Activated T-cell treated with anti-CD3 and anti-CD28 coated beads for 24 hours (primary cell): ENCODE results near the gene CD151.

Experiments used
- DNase-seq: peaks from one replicate; pipeline ENCODE4 v3.0.0-alpha.2; 2020; ENCODE audit warnings: low read depth

The CD151 gene

GRCh38 chr11:843086-843734 lies 10.5 kb downstream of the CD151 start:
- no peak for DNase-seq

DNA sequence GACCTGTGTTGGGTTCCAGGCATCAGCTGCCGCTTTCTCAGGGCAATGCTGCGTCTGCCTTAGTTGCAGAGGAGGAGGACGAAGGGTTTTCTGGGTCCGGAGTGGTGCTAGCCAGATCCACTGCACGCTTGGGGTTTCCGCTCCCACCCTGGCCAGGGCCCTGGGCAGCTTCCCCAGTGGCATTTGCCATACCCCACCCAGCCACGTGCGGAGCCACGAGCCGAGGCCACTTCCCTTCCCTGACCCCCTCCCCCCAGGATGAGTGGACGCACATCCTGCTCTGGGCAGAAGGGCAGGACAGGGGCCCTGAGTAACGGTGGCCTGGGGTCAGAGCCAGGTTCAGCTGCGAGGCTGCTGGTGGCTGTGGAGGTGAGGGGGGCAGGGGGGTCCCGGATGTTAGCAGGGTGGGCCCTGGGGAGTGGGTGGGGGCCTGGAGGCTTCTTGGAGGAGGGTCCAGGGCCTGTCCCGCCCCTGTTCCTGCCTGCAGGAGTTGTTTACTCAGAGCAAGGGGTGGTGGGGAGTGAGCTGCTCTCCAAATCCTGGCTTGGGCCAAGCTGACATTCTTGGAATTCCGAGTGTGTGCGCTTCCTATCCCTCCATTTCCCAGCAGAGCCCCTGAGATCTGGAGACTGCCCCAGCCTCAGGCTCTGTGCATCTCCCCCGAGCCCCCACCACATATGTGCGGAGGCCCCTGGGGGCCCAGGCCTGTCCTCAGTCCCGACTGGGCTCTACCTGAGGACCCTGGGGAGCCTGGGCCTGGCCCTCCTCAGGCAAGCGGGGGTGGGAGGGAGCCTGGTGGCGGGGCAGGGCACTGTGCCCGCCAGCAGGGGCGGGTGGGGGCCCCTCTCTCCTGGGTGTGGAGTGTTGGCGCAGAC lies 11.3 kb downstream of the CD151 start:
- no peak for DNase-seq

DNA sequence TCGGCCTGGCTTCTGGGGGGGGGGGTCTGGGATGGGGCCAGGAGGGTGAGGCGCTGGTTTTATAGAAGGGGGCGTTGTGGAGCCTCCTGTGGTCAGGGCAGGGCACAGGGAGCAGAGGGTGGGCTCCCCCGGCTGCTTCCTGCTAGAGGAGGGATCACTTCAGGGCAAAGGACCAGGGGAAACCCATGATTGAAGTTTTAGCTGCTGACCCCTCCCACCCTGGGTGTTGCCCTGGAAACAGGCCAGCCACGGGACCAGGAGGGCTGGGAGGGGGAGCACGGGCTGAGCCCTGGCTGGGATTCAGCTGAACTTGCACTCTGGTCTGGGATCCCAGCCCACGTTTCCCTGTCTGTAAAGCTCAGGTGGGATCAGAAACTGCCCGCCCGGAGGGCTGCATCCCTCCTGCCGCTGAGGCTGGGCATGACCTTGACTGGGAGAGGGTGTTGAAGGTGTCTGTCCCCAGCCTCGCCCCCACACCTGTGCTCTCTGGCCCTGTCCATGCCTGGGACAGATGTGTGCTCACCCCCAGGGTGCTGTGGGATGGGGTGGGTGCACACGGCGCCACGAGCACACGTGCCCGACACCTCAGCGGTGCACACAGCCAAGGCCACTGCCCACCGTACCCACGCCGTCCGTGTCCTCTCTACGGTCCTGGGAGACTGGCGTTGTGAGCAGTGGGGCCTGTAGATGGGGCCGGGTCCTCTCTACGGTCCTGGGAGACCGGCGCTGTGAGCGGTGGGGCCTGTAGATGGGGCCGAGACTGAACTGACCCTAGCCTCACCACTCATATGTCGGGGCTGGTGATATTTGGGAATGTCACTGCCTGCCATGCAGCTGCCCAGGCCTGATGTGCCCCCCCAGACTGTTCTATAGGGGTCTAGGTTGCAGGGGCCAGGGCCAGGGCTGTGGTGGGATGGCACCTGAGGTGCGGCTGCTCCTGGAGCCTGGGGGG lies 12.2 kb downstream of the CD151 start:
- DNase-seq, result no peak

DNA sequence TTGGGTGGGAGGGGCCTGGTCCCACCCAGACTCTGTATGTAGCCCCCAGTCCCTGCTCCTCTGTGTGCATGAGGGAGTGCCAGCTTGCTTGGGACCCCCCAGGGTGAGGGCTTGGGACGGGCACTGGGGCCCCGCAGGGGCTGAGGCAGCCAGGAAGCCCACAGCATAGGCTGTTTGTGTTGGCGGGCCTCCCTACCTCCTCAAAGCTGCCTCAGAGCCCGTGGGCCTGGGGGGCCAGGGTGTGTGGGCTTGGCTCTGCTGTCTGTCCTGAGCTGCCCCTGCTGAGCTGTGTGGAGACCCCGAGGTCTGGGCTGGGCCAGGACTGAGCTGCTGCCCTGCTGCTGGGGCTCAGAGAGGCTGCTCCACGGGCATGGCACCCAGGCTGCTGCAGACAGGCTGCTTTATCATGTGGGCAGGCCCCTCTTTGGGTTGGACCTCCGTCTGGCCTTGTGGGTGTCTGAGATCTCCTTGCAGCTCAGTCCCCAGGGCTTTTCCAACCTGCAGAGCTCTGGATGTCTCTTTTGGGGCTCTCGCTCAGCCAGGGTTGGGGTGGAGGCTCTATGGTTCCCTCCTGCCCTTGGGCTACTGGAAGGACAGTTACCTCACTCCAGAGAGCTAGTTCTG lies 13.2 kb downstream of the CD151 start:
- no peak for DNase-seq

DNA sequence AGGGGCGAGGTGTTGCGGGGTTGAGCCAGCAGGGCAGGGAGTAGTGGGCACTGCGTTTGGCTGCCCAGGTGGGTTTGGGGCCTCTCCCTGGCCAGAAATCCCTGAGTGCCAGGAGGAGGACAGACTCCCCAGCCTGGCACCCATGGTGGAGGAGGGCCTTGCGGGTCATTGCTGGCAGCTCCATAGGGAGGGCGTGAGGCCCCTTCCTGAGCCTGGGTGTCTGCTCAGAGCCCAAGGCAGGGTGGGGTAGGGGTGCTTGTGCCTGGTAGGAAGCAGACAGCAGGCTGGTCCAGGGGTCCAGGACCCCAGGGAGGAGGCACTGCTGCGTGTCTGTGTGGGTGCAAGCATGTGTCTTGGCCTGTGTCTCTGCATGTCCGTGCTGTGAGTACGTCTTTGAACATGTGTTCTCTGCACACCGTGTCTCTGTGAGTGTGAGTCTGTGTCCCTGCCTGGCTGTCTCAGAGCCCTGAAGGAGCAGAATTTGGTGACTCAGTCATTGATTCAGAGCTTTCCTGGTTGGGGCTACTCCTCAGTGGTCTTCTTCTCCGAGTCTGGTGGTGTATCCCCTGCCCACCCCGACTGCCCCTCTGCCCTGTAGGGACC lies 13.8 kb downstream of the CD151 start:
- no peak for DNase-seq

DNA sequence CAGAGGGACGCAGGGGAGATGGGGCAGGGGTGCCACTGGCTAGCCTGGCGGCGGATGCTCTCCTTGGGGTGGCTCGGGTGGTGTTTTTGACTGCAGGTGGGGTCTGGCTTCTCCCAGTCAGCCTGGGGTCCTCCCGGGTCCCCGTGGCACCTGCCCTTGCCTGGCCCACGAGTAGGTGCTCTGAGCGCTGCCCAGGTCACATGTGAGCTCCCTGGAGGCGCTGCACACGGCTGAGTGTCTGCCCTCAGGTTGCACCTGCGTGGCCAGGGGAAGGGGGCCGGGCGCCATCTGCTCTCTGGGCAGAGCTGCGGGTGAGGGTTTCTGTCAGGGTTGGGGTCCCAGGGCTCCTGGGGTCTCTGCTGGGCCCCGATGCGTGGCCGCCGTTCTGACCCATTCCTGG lies 15.1 kb downstream of the CD151 start:
- no peak for DNase-seq

DNA sequence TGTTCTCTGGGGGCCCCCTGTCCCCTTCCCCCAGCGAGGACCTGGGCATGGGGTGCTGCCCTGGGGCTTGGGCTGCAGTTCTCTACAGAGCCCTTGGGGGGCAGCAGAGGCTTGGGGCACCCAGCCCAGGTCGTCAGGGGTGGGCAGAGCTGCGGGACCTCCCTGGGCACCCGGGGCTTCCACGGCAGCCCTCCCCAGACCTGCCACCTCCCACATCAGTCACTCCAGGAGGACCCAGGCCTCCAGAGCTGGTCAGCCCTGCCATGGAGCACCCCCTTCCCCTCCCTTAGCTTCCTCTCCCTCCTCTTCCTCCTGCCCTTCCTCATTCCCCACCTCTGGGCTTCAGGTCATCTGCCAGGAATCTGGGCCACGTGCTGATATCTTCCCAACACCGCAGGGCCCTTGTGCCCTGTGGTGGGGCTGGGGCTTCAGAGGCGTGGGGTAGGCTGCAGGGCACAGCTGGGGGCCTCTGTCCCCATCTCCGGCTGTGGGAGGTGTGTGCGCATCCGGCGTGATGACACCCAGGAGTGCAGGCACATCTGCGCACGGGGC lies 15.7 kb downstream of the CD151 start:
- DNase-seq, result peak; percentile 51

- no peak for DNase-seq
These were observed 16.5 kb downstream of the CD151 start for GRCh38 chr11:849104-849824.

GRCh38 chr11:849951-850774 lies 17.4 kb downstream of the CD151 start:
- DNase-seq, result no peak

- DNase-seq, result no peak
These were observed 18.3 kb downstream of the CD151 start for GRCh38 chr11:850775-851763.

DNA sequence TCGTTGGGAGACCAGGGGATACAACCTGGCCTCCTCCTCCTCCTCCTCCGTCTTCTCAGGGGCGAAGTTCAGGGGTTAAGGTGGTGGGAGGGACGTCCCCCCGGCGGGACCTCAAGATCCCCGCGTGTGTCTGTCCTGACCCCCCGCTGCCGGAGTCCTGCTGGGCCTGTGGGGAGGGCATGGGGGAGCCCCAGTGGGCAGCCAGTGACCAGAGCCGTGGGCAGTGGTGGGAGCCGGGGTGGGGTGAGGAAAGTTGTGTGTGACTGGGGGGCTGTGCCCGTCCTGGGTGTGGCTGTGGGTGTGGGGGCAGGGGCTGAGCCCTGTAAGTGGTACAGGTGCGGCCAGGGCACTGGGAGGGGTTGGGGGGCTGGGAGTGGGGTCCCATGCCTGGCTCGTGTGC lies 20.0 kb downstream of the CD151 start:
- no peak for DNase-seq

GRCh38 chr11:853682-854448 lies 21.1 kb downstream of the CD151 start:
- DNase-seq, result no peak

DNA sequence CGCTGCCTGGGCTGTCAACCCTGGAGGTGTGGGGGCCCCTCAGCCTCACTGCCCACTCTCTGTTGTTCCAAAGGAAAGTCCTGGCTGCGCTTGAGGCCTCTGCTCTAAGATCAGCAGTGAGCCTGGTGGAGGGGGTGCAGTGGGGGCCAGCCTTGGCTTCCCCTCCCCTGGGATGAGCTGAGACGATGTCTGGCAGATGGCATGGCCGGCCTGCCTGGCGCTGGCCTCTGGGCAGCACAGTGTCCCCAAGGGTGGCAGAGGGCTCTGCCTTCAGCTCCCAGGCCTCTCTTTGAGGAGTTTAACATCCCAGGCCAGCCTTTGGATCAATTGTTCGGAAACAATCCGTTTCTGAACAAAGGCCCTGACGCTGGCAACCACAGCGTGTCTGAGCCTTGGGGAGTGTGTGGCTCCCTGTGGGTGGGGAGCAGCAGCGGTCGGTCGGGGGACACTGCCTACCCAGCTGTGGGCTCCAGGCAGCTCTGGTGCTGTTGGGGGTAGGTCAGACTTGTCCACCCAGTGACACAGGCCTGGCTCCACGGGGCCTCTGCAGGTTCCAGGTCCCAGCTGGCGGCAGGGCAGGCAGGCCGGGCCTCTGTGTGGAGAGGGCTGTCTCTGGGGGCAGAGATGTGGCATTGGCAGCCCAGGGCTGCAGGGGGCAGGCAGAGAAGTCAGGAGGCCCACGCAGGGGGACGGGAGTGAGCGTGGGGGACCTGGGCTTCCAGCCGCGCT lies 22.0 kb downstream of the CD151 start:
- no peak for DNase-seq

- no peak for DNase-seq
These were observed 22.6 kb downstream of the CD151 start for GRCh38 chr11:855330-855674.

DNA sequence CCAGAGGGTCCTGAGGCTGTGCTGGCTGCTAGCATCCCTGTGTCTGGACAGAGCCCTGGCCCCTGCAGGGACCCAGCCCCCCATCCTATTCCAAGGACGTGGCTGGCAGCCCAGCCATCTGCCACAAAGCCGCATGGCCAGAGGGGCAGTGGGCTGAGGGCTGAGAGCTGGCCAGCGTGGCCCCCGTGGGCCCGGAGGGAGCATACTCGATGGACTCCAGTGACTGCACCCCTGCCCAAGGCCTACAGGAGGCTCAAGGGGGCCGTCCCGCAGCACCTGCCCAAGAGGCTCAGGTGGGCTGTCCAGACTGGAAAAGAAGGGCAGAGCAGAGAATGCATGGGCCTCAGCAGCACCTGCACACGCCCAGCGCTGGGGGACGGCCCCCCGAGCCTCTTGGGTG lies 23.0 kb downstream of the CD151 start:
- DNase-seq, result no peak

- DNase-seq, result no peak
These were observed 23.6 kb downstream of the CD151 start for GRCh38 chr11:856397-856796.
